HEK293T (cell line): ENCODE data around the gene FRRS1L.

Source experiments
- CTCF ChIA-PET: fragments of 350-600 bp; formaldehyde crosslinking; extraction: SDS; loops from one replicate; lab custom pipeline; 2021; ENCODE audit warnings: antibody characterized with exemption, inconsistent platforms; lab: Yijun Ruan, JAX
- POLR2A ChIA-PET: fragments of 350-600 bp; formaldehyde crosslinking; extraction: SDS; loops from one replicate; lab custom pipeline; 2020; ENCODE audit warnings: antibody characterized with exemption, inconsistent platforms; lab: Yijun Ruan, JAX
- DNase-seq: peaks from one replicate; pipeline ENCODE4 v3.0.0; 2012; ENCODE audit warnings: mixed read lengths; ENCODE audit errors: extremely low spot score
- ARNT ChIP-seq: fragments of 450-650 bp; IDR thresholded peaks from 2 replicates; pipeline ENCODE4 v1.6.1; 2017; ENCODE audit warnings: mild to moderate bottlenecking
- BHLHE40 ChIP-seq: fragments of 450-650 bp; IDR thresholded peaks from 2 replicates; pipeline ENCODE4 v1.6.1; 2016; ENCODE audit warnings: mild to moderate bottlenecking, moderate library complexity, borderline replicate concordance
- CTBP1 ChIP-seq: fragments of 450-650 bp; IDR thresholded peaks from 2 replicates; pipeline ENCODE4 v1.6.1; 2016; ENCODE audit warnings: borderline replicate concordance
- ELF4 ChIP-seq: fragments of 450-650 bp; IDR thresholded peaks from 2 replicates; pipeline ENCODE4 v1.6.1; 2017; ENCODE audit warnings: antibody characterized with exemption
- FOXA1 ChIP-seq: fragments of 450-650 bp; IDR thresholded peaks from 2 replicates; pipeline ENCODE4 v1.6.1; 2016; ENCODE audit warnings: mild to moderate bottlenecking
- FOXK2 ChIP-seq: fragments of 450-650 bp; IDR thresholded peaks from 2 replicates; pipeline ENCODE4 v1.6.1; 2016; ENCODE audit warnings: mild to moderate bottlenecking
- FOXM1 ChIP-seq: fragments of 450-650 bp; IDR thresholded peaks from 2 replicates; pipeline ENCODE4 v1.6.1; 2017; ENCODE audit warnings: mild to moderate bottlenecking, borderline replicate concordance
- HDGF ChIP-seq: fragments of 450-650 bp; IDR thresholded peaks from 2 replicates; pipeline ENCODE4 v1.6.1; 2017; ENCODE audit warnings: antibody characterized with exemption, borderline replicate concordance
- L3MBTL2 ChIP-seq: fragments of 450-650 bp; conservative IDR thresholded peaks from 2 replicates; pipeline ENCODE4 v1.6.1; 2016; ENCODE audit warnings: mild to moderate bottlenecking
- LEF1 ChIP-seq: fragments of 450-650 bp; IDR thresholded peaks from 2 replicates; pipeline ENCODE4 v1.6.1; 2017; ENCODE audit warnings: mild to moderate bottlenecking, borderline replicate concordance
- NFRKB ChIP-seq: fragments of 450-650 bp; IDR thresholded peaks from 2 replicates; pipeline ENCODE4 v1.6.1; 2016; ENCODE audit warnings: mild to moderate bottlenecking, moderate library complexity
- SP1 ChIP-seq: fragments of 450-650 bp; IDR thresholded peaks from 2 replicates; pipeline ENCODE4 v1.6.1; 2017
- SUZ12 ChIP-seq: fragments of 450-650 bp; IDR thresholded peaks from 2 replicates; pipeline ENCODE4 v1.6.1; 2016; ENCODE audit warnings: mild to moderate bottlenecking
- TARDBP ChIP-seq: fragments of 450-650 bp; IDR thresholded peaks from 2 replicates; pipeline ENCODE4 v1.6.1; 2016
- ZNF384 ChIP-seq: fragments of 450-650 bp; IDR thresholded peaks from 2 replicates; pipeline ENCODE4 v1.6.1; 2016
- TF ChIP-seq, protein P1 (sequence below): fragments of 450-650 bp; IDR thresholded peaks from 2 replicates; pipeline ENCODE4 v1.6.1; 2016

FRRS1L gene

DNA sequence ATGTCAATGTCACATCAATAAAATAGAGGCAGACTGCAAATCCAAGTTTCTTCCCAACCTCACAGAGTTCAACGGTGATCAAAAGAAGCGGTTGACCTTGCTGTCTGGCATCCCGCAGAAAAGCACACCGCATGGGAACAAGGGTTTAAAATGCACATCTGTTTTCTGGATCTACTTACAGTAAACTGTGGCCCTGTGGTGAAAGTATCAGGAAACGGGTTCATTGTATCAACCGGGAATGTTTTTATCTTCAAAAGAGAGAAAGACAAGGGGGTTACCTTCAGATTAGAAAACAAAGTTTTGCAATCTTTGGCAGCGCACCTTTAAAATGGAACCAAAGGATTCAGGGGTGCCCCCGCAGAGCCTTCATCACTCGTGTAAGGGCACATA is 15.5 kb upstream of the FRRS1L start:
- POLR2A ChIA-PET: no interaction called here
- CTCF ChIA-PET: interaction anchor here (0.8 to 1.5 kb wide), 8 partner anchors 10 to 331 kb away, joined by 3 to 7 read pairs (median 3); no protein-coding TSS in a partner anchor
- TF ChIP-seq L3MBTL2 (no peak), LEF1 (no peak), BHLHE40 (no peak), CTBP1 (no peak), FOXK2 (no peak), ARNT (no peak), ZNF384 (no peak), HDGF (no peak), NFRKB (no peak), TARDBP (no peak), FOXA1 (no peak), SUZ12 (no peak), FOXM1 (no peak), SP1 (no peak), ELF4 (no peak)
- TF ChIP-seq, protein P1, sequence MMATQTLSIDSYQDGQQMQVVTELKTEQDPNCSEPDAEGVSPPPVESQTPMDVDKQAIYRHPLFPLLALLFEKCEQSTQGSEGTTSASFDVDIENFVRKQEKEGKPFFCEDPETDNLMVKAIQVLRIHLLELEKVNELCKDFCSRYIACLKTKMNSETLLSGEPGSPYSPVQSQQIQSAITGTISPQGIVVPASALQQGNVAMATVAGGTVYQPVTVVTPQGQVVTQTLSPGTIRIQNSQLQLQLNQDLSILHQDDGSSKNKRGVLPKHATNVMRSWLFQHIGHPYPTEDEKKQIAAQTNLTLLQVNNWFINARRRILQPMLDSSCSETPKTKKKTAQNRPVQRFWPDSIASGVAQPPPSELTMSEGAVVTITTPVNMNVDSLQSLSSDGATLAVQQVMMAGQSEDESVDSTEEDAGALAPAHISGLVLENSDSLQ: no peak
- no peak for DNase-seq

DNA sequence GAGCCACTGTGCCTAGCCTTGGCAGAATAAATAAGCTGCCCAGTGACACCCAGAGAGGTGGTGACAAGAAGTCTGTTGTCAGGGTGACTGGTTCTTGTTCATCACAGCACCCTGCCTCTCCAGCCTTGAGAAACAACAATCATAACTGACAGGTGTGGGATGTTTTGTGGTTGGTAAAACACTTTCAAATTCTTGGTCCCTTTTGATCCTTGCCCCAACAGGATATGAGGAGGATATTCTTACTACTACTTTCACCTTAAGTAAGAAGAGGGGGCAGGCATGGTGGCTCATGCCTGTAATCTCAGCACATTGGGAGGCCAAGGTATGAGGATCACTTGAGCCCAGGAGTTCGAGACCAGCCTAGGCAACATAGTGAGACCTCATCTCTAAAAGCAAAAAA is 14.2 kb upstream of the FRRS1L start:
- TF ChIP-seq L3MBTL2: no peak
- POLR2A ChIA-PET: no interaction called here
- CTCF ChIA-PET: no interaction called here
- no peak for DNase-seq

DNA sequence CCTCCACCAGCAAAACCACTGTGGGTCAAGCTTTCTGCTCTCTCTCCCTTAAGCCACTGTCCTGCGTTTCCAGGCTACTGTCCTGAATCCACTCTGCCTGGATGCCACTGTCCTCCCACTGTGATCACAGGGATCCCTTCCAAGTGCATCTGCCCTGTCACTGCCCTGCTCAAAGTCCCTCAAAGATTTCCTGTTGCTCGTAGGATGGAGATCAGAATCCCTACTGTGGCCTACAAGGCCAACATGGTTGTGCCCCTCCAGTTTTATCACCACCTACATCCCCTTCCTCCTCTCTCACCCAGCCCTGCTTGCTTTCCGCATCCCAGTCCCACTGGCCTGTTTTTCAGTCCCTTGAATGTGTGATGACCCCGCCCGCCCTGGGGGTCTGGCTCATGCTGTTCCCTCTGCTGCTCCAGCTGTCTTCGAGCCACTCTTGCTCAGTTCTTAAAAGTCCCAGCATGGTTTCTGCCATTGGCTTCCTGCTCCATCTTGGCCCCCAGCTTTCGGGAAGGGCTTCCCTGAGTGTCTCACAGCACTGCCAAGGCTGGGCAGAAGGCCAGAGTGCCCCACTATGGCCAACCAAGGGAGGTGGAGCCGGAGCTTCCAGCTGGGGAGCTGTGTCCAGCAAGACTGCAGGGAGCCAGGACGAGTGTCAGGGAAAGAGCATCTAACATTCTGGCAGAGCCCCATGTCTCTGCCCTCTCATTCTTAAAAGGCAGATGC is 12.9 kb upstream of the FRRS1L start:
- TF ChIP-seq HDGF: no peak
- POLR2A ChIA-PET: no interaction called here
- CTCF ChIA-PET: no interaction called here
- DNase-seq: no peak

DNA sequence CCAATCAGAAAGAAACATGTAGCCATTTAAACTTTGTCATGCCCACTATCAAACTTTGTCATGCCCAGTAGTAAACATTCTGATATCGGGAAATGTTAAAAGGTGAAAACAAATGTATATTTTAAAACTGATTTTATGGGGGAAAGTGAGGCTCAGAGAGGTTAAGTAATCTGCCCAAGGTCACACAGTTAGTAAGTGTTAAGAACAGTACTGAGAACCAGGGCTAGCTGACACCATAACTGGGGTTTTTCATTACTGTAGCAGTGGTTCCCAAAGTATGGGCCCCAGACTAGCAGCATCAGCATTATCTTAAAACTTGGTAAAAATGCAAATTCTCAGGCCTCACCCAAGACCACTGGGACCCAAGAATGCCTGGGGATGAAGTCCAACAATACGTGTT is 9.9 kb upstream of the FRRS1L start:
- TF ChIP-seq, protein P1: no peak
- TF ChIP-seq FOXA1 (no peak), SUZ12 (no peak), HDGF (no peak), LEF1 (no peak), ZNF384 (no peak), L3MBTL2 (no peak), ELF4 (no peak), FOXK2 (no peak), TARDBP (no peak), NFRKB (no peak), BHLHE40 (no peak), FOXM1 (no peak), SP1 (no peak)
- no peak for DNase-seq
- ChIA-PET POLR2A (no interaction called here), CTCF (no interaction called here)

DNA sequence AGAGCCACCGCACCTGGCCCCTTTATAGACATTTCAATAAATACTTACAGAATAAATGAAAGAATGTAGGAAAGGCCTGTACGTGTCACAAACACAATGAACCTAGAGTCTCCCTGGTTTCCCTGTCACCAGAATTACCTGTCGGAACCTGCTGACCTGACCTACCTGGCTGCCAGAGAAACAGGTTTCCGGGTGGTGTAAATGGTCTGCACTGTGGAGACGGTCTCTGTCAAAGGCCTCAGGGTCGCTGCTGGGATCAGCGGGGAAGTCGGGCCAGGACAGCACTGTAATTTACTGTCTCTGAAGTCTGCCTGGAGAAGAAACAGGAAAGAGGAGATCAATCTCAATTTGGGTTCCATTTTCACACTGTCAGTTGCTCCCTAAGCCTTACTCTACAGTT is 9.3 kb upstream of the FRRS1L start:
- TF ChIP-seq, protein P1: no peak
- ChIA-PET POLR2A (no interaction called here), CTCF (no interaction called here)
- DNase-seq: no peak

DNA sequence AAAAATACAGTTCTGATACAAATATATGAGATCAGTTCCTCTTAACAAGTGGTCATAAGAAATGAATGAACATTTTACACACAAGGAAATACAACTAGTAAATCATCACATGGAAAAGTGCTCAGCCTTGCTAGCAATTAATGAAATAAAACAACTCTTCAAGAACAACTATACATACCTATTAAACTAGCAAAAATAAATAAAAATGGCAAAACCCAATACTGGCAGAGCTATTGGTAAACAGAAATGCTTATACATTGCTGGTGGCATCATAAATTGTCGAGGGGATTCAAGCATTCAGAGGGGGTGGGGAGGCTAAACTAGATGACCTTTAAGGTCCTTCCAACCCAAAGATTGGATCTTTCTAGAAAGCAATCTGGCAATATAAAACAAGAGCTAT is 5.9 kb upstream of the FRRS1L start:
- ChIA-PET CTCF (interaction anchor here (1.4 kb wide), 1 partner anchor 11 kb away, joined by 5 read pairs; no protein-coding TSS in a partner anchor), POLR2A (no interaction called here)

DNA sequence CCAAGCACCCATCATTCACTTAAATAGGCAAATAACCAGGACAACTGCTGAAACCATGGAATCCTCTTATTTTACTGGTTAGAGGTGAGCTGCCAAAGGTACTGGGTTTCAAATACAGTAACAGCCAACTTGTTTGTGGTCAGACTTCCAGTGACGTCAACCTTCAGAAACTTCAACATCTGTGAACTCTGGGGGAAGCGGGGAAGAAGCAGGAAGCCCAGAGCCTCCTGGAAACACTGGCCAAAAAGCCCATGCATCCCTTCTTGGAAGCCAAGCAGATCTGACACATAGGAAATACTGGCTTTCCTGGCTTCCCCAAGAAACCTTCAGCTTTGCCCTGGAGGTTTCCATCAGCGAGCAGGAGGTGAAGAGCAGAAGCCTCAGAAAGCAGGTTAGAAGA is 4.9 kb upstream of the FRRS1L start:
- ChIA-PET CTCF (interaction anchor here (0.7 kb wide), 1 partner anchor 11 kb away, joined by 3 read pairs; no protein-coding TSS in a partner anchor), POLR2A (no interaction called here)
- TF ChIP-seq L3MBTL2: no peak
- no peak for TF ChIP-seq FOXM1
- no peak for TF ChIP-seq ZNF384
- no peak for TF ChIP-seq SP1
- no peak for TF ChIP-seq SUZ12
- no peak for TF ChIP-seq ELF4
- no peak for TF ChIP-seq ARNT
- no peak for TF ChIP-seq HDGF
- TF ChIP-seq, protein P1: no peak
- TF ChIP-seq BHLHE40: no peak
- no peak for TF ChIP-seq LEF1
- no peak for TF ChIP-seq FOXA1
- TF ChIP-seq TARDBP: no peak
- no peak for TF ChIP-seq FOXK2
- no peak for TF ChIP-seq CTBP1
- no peak for DNase-seq

More for the DNA sequence above, 5.9 kb upstream of the FRRS1L start:
- no peak for DNase-seq
- TF ChIP-seq FOXA1: no peak
